ENCODE results near the gene MAPK4. TPM values are rescaled to one million over a fixed set of nuclear protein-coding genes. Genes with fewer than 3 reads are reported as not detected.
"Not testable (repeated sequence)": the region's sequence is repeated elsewhere in the genome, so short reads cannot be mapped to it uniquely, and the experiment has no call there.

Gene MAPK4
- total RNA-seq, 2 experiments from 2014 or later: not detected

DNA sequence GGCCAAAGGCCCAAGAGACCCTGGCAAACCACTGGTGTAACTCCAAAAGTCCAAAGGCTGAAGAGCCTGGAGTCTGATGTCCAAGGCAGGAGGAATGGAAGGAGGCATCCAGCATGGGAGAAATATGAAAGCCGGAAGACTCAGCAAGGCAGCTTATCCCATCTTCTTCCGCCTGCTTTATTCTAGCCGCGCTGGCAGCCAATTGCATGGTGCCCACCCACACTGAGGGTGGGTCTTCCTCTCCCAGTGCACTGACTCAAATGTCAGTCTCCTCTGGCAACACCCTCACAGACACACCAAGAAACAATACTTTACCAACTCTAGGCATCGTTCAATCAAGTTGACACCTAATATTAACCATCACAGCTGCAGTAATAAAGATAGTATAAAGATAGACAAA lies 34.1 kb downstream of the MAPK4 start:
- no peak overlapping the region for H3K4me3 Mint-ChIP-seq
- no peaks in the 10 kb centered on the region for H3K9me3 Mint-ChIP-seq
- H3K36me3 Mint-ChIP-seq: no peaks in the 10 kb centered on the region
- H3K27ac Mint-ChIP-seq: no peak overlapping the region
- no peaks in the 10 kb centered on the region for H3K27me3 Mint-ChIP-seq
- no peaks in the 10 kb centered on the region for H3K4me1 Mint-ChIP-seq
- no peak for DNase-seq

DNA sequence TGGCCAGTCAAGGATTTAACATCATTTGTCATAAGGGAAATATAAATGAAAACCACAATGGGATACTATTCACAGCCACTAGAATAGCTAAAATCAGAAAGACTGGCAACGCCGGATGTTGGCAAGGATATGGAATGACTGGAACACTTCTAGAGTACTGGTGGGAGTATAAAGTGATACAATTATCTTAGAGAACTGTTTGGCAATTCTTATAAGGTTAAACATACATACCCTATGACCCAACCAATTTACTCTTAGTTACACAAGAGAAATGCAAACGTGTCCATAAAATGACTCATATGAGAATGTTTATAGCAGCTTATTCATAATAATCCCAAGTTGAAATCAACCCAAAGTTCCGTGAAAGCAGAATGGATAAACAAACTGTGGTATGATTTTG lies 35.1 kb downstream of the MAPK4 start:
- no peaks in the 10 kb centered on the region for H3K4me1 Mint-ChIP-seq
- H3K27me3 Mint-ChIP-seq: no peaks in the 10 kb centered on the region
- DNase-seq: no peak
- no peak overlapping the region for H3K27ac Mint-ChIP-seq
- H3K9me3 Mint-ChIP-seq: no peaks in the 10 kb centered on the region
- no peaks in the 10 kb centered on the region for H3K36me3 Mint-ChIP-seq
- no peak overlapping the region for H3K4me3 Mint-ChIP-seq

DNA sequence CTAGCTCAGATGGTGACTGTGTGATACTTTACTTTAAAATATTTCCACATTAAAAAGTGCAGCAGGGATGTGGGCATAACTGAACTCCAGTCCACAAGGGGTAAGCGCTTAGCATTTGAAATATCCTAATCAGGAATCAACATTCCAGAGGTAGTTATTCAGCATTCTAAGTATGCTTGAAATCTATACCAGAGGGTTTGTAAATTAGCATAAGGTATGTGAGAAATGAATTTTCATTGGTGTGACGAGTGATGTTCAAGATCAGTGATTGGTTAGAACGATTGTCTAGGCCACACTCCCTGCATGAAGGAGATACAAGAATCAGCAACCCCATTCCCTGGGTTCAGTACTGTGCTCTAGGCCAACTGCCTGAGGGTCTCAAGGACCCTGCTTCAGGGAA lies 42.6 kb downstream of the MAPK4 start:
- H3K9me3 Mint-ChIP-seq: peaks cover 3% of the 10 kb centered on the region
- no peak overlapping the region for H3K4me3 Mint-ChIP-seq
- no peak for DNase-seq
- H3K27me3 Mint-ChIP-seq: peaks cover 13% of the 10 kb centered on the region
- no peak overlapping the region for H3K27ac Mint-ChIP-seq
- H3K4me1 Mint-ChIP-seq: no peaks in the 10 kb centered on the region
- no peaks in the 10 kb centered on the region for H3K36me3 Mint-ChIP-seq

DNA sequence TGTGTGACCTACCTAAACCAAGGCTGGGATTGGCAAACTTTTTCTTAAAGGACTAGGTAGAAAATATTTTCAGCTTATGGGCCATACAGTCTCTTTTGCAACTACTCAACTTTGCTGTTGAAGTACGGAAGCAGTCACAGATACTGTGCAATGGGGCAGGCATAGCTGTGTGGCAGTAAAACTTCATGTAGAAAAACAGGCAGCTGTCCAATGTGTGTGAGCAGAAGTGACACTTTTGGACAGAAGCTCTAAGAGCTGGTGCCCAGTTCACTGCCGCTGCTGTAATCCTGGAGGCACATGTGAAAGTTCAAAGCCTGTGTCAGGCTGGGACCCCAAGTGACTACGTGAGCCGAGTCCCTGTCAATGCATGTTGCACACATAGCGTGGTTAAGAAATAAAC lies 46.7 kb downstream of the MAPK4 start:
- no peaks in the 10 kb centered on the region for H3K36me3 Mint-ChIP-seq
- DNase-seq: no peak
- H3K27ac Mint-ChIP-seq: no peak overlapping the region
- H3K9me3 Mint-ChIP-seq: peaks cover 3% of the 10 kb centered on the region
- no peaks in the 10 kb centered on the region for H3K4me1 Mint-ChIP-seq
- H3K4me3 Mint-ChIP-seq: no peak overlapping the region
- peaks cover 15% of the 10 kb centered on the region for H3K27me3 Mint-ChIP-seq

DNA sequence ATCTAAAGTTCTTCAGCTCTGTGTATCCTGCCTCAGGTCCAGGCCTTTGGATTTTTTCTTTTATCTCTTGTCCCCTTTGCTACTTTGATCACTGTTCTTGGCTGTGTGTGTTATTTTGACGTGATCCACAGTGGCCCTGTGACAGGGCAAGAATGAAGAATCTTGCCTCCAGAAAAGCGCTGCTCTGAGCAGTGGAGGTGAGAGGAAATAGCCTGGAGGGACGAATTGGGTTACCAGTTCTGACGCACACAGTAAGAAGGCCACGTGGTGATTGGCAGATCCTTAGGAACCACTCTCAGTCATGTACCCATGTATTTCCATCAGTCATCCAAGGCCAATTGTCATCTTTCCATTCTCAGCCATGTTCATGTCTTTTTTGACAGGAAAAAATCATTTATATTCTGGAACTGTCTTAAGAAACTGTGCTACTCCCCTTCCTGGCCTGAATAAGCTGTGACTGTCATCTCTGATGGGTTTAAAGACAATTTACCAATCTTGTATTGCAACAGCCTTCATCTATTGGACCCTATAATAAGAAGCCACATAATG lies 47.6 kb downstream of the MAPK4 start:
- Mint-ChIP-seq H3K4me3 (no peak overlapping the region), H3K4me1 (no peaks in the 10 kb centered on the region), H3K27me3 (peaks cover 13% of the 10 kb centered on the region), H3K9me3 (peaks cover 2% of the 10 kb centered on the region), H3K27ac (no peak overlapping the region), H3K36me3 (no peaks in the 10 kb centered on the region)
- no peak for DNase-seq

DNA sequence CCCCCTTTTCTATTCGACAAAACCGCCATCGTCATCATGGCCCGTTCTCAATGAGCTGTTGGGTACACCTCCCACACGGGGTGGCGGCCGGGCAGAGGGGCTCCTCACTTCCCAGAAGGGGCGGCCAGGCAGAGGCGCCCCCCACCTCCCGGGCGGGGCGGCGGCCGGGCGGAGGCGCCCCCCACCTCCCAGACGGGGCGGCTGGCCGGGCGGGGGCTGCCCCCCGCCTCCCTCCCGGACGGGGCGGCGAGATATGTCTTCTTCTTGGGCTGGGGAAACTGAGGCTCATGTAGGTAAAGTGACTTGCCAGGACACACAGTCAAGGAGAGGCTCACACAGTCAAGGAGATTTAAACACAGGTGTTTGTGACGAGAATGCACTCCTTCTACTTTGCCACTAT lies 49.3 kb downstream of the MAPK4 start:
- not testable (repeated sequence) for H3K9me3 Mint-ChIP-seq, H3K36me3 Mint-ChIP-seq, H3K27ac Mint-ChIP-seq, H3K4me1 Mint-ChIP-seq, DNase-seq, H3K4me3 Mint-ChIP-seq
- peaks cover 13% of the 10 kb centered on the region for H3K27me3 Mint-ChIP-seq

DNA sequence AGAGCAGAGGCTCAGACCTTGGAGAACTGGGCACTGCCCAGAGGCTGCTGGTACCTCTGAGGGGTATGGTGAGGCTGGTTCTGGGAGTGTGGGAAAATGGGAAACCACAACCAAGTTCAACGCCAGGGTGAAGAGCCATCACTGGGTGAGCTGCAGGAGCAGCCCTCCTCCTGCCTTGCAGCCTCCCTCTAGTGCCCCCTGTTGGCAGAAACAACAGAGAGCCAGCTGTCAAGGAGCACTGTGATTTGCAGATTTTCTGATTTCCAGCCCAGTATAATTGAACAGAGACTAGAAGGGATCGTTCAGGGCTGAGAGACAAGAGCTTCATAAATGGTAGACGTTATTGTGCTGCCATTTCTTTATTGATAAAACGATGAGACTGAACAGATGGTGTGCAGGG lies 50.5 kb downstream of the MAPK4 start:
- H3K4me1 Mint-ChIP-seq: no peaks in the 10 kb centered on the region
- H3K36me3 Mint-ChIP-seq: no peaks in the 10 kb centered on the region
- peaks cover 13% of the 10 kb centered on the region for H3K27me3 Mint-ChIP-seq
- no peak overlapping the region for H3K4me3 Mint-ChIP-seq
- no peak overlapping the region for H3K27ac Mint-ChIP-seq
- peaks cover 2% of the 10 kb centered on the region for H3K9me3 Mint-ChIP-seq
- DNase-seq: no peak

DNA sequence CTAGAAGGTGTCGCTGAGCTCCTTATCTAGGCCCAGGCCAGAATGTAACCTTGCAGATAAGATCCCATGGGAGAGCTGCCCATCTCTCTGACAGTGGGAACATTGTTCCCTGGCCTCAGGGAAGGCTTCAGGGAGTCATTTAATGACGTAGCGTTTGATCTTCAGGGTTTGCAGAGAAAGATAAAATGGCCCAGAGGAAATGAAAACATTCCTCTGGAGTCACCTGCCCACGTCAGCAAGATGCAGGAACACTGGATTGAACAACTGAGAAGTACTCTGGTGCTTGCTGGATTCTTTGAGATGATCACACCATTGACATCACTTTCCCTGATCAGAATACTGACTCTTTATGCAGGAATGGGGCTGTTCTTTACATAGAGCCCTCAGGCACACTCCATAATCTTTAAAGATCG lies 51.6 kb downstream of the MAPK4 start:
- Mint-ChIP-seq H3K36me3 (no peaks in the 10 kb centered on the region), H3K4me3 (no peak overlapping the region), H3K27me3 (peaks cover 12% of the 10 kb centered on the region), H3K9me3 (peaks cover 2% of the 10 kb centered on the region), H3K27ac (no peak overlapping the region), H3K4me1 (no peaks in the 10 kb centered on the region)
- no peak for DNase-seq

DNA sequence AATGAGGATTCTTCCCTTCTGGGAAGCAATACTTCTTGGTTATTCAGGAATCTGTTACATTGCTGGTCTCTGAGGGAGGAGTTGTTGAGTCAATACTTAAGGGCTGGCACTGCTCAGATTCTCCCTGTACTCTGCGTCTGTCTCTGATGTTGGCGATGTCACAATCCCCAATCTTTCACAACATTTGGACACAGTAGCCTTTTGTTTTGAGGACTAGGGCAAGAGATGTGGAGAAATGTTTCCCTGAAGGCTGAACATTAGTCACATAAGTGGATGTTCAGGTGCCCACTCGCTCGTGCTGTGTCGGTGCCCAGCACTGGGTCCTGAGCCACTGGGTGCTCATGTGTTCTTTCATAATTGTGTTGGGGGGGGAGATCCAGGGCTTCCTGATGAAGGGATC lies 55.0 kb downstream of the MAPK4 start:
- no peaks in the 10 kb centered on the region for H3K4me1 Mint-ChIP-seq
- H3K4me3 Mint-ChIP-seq: no peak overlapping the region
- no peaks in the 10 kb centered on the region for H3K36me3 Mint-ChIP-seq
- DNase-seq: no peak
- peaks cover 14% of the 10 kb centered on the region for H3K27me3 Mint-ChIP-seq
- H3K27ac Mint-ChIP-seq: no peak overlapping the region
- H3K9me3 Mint-ChIP-seq: no peaks in the 10 kb centered on the region

DNA sequence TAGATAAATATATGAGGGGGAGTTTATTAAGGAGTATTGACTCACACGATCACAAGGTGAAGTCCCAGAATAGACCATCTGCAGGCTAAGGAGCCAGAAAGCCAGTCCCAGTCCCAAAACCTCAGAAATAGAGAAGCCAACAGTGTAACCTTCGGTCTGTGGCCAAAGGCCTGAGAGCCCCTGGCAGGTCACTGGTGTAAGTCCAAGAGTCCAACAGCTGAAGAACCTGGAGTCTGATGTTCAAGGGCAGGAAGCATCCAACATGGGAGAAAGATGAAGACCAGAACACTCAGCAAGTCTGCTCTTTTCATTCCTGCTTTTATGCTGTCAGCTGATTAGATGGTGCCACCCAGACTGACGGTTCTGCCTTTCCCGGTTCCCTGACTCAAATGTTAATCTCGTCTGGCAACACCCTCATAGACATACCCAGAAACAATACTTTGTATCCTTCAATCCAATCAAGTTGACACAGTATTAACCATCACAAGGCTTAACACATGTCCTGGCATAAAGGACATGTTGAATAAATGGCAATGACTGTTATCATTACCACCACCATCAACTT lies 56.7 kb downstream of the MAPK4 start:
- no peak for DNase-seq
- no peaks in the 10 kb centered on the region for H3K36me3 Mint-ChIP-seq
- H3K9me3 Mint-ChIP-seq: no peaks in the 10 kb centered on the region
- no peak overlapping the region for H3K4me3 Mint-ChIP-seq
- H3K27me3 Mint-ChIP-seq: peaks cover 8% of the 10 kb centered on the region
- H3K4me1 Mint-ChIP-seq: no peaks in the 10 kb centered on the region
- no peak overlapping the region for H3K27ac Mint-ChIP-seq

DNA sequence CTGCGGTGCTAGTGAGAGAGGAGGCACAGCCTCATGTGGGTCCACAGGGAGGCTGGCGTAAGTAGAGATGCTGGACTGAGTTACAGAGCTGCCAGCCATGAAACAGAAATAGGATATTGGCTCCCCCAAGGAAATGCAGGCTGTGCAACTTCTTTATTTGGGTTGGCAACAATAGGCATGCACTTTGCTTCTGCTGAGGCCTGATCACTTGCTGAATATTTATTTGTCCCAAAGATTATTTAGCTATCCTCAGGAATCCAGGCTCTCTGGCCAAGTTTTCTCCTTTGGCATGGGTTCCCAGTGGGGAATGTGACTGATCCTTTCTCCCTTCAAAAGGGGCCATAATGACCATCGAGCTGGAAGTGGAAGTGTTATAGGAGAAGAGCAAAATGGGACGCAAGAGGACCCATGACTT lies 60.0 kb downstream of the MAPK4 start:
- no peaks in the 10 kb centered on the region for H3K36me3 Mint-ChIP-seq
- H3K4me1 Mint-ChIP-seq: no peaks in the 10 kb centered on the region
- H3K27me3 Mint-ChIP-seq: peaks cover 18% of the 10 kb centered on the region
- H3K9me3 Mint-ChIP-seq: no peaks in the 10 kb centered on the region
- no peak overlapping the region for H3K27ac Mint-ChIP-seq
- H3K4me3 Mint-ChIP-seq: no peak overlapping the region
- no peak for DNase-seq

DNA sequence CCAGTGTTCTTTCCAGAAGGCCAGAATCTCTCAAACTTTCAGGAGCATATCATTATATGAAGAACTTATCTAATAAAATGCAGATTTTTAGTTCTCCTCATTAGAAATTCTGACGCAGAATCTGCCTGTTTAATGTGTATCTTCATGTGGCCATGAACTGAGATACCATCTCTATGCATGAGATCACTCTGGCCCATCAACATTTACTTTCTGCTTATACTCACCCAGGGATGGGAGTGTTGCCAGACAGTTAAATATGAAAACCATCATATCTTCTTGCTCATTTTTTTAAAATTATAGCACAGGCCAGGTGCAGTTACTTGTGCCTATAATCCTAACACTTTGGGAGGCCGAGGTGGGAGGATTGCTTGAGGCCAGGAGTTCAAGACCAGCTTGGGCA lies 60.4 kb downstream of the MAPK4 start:
- H3K9me3 Mint-ChIP-seq: no peaks in the 10 kb centered on the region
- DNase-seq: no peak
- H3K4me1 Mint-ChIP-seq: no peaks in the 10 kb centered on the region
- H3K27me3 Mint-ChIP-seq: peaks cover 18% of the 10 kb centered on the region
- H3K4me3 Mint-ChIP-seq: no peak overlapping the region
- no peaks in the 10 kb centered on the region for H3K36me3 Mint-ChIP-seq
- no peak overlapping the region for H3K27ac Mint-ChIP-seq

DNA sequence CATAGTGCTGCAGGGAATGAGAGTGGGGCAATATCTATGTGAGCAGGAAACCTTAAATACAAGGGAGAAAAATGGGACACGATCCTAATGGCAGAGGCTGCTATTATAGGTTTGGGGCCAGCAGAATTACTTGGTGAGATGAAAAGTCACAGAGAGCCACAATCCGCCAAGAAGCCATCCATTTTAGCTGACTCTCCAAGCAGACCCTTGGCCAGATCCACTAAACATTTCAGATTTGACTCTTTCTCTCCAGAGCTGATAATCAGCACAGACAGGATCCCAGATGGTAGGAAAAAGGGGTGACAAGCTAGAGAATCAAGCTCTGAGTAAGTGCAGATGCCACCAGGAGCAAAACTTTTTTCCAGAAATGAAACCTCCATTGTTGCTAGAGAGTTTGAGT lies 61.5 kb downstream of the MAPK4 start:
- Mint-ChIP-seq H3K4me1 (no peaks in the 10 kb centered on the region), H3K27me3 (peaks cover 14% of the 10 kb centered on the region), H3K4me3 (no peak overlapping the region), H3K27ac (no peak overlapping the region), H3K36me3 (no peaks in the 10 kb centered on the region), H3K9me3 (no peaks in the 10 kb centered on the region)
- DNase-seq: no peak

DNA sequence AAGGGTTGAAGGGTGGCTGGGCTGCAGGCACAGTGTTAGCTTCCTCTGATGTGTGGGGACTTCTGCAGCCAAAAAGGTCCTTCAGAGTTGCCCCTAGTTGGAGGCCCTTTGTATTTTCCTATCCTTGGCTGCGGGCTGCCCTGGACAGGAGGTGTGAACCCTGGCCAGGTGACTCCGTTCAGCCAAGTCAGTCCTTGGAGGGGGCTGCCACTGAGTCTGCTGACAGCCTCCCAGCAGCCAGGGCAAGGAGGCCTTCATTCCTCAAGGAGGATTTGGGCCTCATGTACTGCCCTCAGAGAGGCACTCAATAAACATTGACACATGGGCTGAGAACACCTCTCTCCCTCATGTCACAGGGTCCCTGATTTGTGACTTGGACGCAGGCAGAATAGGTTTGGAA lies 62.4 kb downstream of the MAPK4 start:
- no peak overlapping the region for H3K27ac Mint-ChIP-seq
- H3K4me3 Mint-ChIP-seq: no peak overlapping the region
- DNase-seq: no peak
- H3K36me3 Mint-ChIP-seq: no peaks in the 10 kb centered on the region
- H3K27me3 Mint-ChIP-seq: peaks cover 14% of the 10 kb centered on the region
- no peaks in the 10 kb centered on the region for H3K9me3 Mint-ChIP-seq
- H3K4me1 Mint-ChIP-seq: no peaks in the 10 kb centered on the region

DNA sequence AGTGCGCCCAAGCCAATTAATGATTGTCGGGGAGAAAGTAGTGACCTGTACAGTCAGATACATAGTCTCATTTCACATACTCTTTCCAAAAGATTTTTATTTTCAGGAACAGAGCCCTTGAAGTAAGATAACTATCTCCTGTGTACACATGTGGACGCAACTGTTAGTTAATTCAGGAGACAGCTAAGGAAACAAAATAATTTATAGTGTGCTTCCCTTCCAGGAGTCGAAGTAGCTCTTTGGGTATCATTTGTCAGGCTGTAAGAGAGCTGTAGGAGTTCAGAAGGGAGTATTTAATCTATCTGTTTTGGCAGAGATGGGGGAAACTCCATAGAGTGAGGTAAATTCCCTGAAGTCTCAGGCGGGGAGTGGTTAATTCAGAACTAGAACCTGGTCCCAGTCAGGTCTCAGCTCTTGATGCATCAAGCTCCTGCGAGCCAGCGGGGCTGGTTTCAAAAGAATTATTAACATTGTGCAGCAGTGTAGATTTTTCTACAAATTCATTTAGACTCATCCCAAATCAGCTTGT lies 63.0 kb downstream of the MAPK4 start:
- H3K4me1 Mint-ChIP-seq: no peaks in the 10 kb centered on the region
- H3K4me3 Mint-ChIP-seq: no peak overlapping the region
- H3K36me3 Mint-ChIP-seq: no peaks in the 10 kb centered on the region
- DNase-seq: no peak
- no peaks in the 10 kb centered on the region for H3K9me3 Mint-ChIP-seq
- peaks cover 12% of the 10 kb centered on the region for H3K27me3 Mint-ChIP-seq
- H3K27ac Mint-ChIP-seq: no peak overlapping the region

DNA sequence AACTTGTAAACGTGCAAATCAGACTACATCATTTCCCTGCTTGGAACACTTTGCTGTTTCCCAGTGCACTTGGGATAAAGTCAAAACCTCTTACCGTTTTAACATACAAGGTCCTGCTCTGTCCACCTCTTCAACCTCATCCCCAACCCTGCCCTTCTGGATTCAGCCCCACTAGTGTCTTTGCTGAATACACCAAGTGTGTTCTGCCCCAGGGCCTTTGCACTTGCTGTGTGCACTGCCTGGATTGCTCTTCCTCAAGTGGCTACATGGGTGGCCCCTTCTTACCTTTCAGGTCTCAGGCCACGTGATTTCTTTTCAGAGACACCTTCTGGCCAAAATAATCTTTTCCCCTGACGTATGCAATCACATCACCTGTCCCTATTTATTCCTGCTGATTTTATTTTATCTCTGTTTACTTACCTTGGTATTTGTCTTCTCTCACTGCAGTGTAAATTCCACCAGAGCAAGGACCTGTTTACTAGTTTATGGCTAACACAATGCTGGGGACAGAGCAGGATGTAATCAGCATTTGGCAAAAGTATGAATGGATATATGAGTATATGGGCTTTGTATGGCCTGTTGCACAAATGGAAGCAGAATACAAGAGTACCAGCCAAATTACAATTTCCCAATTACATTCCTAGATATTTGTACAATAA lies 63.9 kb downstream of the MAPK4 start:
- Mint-ChIP-seq H3K36me3 (no peaks in the 10 kb centered on the region), H3K27ac (no peak overlapping the region), H3K27me3 (peaks cover 9% of the 10 kb centered on the region), H3K9me3 (no peaks in the 10 kb centered on the region), H3K4me1 (no peaks in the 10 kb centered on the region), H3K4me3 (no peak overlapping the region)
- DNase-seq: no peak
